ENCODE data around the gene CABLES1.

DNA sequence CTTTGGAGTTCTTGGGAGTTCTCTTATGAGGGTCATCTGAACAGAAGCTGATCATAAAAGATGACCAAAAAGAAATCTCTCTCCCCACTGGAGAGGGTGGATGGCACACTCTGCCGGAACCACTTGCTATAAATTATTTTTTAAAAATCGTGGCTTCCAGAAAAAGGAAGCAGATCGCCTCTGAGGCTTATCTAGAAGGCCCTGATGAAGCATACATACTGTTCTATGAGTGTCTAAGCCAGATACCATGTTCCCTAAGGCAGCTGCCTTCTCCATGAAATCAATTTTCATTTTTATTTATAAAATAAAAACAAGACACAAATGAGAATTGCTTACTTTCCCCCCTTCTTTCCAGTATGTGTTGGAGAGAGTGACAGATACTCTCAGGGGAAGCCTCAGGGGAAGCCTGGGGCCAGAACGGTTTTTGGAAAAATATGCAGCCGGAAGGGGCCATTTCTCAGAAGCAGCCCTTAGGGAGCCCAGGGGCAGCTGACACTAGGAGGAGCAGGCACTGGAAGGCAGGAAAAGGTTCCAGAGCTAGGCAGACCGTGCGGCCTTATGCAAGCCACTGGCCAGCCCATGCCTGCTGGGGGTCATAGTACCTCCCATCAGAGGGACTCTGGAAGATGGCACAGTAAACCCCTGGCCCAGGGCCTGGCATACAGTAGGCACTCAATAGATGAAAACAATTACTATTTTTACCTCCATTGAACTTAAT lies 130.6 kb downstream of the CABLES1 start:
- TF ChIP-seq, protein P1, sequence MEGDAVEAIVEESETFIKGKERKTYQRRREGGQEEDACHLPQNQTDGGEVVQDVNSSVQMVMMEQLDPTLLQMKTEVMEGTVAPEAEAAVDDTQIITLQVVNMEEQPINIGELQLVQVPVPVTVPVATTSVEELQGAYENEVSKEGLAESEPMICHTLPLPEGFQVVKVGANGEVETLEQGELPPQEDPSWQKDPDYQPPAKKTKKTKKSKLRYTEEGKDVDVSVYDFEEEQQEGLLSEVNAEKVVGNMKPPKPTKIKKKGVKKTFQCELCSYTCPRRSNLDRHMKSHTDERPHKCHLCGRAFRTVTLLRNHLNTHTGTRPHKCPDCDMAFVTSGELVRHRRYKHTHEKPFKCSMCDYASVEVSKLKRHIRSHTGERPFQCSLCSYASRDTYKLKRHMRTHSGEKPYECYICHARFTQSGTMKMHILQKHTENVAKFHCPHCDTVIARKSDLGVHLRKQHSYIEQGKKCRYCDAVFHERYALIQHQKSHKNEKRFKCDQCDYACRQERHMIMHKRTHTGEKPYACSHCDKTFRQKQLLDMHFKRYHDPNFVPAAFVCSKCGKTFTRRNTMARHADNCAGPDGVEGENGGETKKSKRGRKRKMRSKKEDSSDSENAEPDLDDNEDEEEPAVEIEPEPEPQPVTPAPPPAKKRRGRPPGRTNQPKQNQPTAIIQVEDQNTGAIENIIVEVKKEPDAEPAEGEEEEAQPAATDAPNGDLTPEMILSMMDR (IDR thresholded peaks at IDR 0.05) = no peak
- TF ChIP-seq POLR2AphosphoS5 (IDR thresholded peaks at IDR 0.05; ENCODE audit: low read depth, low read length) = no peak

Data from Panc1 (cell line).